Activated T-helper 1 cell treated with anti-CD3 and anti-CD28 coated beads, Interleukin-12 subunit alpha, Interleukin-12 subunit beta, Interleukin-2, Interleukin-4 antibody, amounts not matched to agents 30 ng/mL and 10 ng/mL and 1 ng/mL, durations not matched to agents 14 hours and 24 hours and 36 hours (primary cell): Measurements from ENCODE around the gene CTNND2. TPM values are rescaled to one million over a fixed set of nuclear protein-coding genes. Genes with fewer than 3 reads are reported as not detected.
"Not testable (repeated sequence)": the region's sequence is repeated elsewhere in the genome, so short reads cannot be mapped to it uniquely, and the experiment has no call there.

Experiments
- DNase-seq: peaks from one replicate; pipeline ENCODE4 v3.0.0; 2021; ENCODE audit warnings: low spot score
- H3K27ac Mint-ChIP-seq: one replicate; pipeline ENCODE4 v1.8.0; 2021; ENCODE audit warnings: mild to moderate bottlenecking, mixed read lengths
- H3K27me3 Mint-ChIP-seq: one replicate; pipeline ENCODE4 v1.8.0; 2022; ENCODE audit warnings: mild to moderate bottlenecking, moderate library complexity, mixed read lengths; ENCODE audit not compliant: insufficient read depth
- H3K36me3 Mint-ChIP-seq: one replicate; pipeline ENCODE4 v1.8.0; 2021; ENCODE audit warnings: low read depth, mixed read lengths
- H3K4me1 Mint-ChIP-seq: one replicate; pipeline ENCODE4 v1.8.0; 2021; ENCODE audit warnings: low read depth, mixed read lengths
- H3K4me3 Mint-ChIP-seq: one replicate; pipeline ENCODE4 v1.8.0; 2021; ENCODE audit warnings: mild to moderate bottlenecking, moderate library complexity, mixed read lengths
- H3K9me3 Mint-ChIP-seq: one replicate; pipeline ENCODE4 v1.8.0; 2021; ENCODE audit warnings: mixed read lengths
- intact Hi-C: fragments of 100-400 bp; cut with micrococcal nuclease; formaldehyde crosslinking; loops from one replicate; pipeline ENCODE4 v1.15.1; 2024
- total RNA-seq: library from RNA; stranded (reverse); gene quantifications from 2 replicates; pipeline ENCODE4 v1.2.3, GENCODE V29; 2022

CTNND2 gene
- total RNA-seq, 1 donor from 2014 or later, result not detected

DNA sequence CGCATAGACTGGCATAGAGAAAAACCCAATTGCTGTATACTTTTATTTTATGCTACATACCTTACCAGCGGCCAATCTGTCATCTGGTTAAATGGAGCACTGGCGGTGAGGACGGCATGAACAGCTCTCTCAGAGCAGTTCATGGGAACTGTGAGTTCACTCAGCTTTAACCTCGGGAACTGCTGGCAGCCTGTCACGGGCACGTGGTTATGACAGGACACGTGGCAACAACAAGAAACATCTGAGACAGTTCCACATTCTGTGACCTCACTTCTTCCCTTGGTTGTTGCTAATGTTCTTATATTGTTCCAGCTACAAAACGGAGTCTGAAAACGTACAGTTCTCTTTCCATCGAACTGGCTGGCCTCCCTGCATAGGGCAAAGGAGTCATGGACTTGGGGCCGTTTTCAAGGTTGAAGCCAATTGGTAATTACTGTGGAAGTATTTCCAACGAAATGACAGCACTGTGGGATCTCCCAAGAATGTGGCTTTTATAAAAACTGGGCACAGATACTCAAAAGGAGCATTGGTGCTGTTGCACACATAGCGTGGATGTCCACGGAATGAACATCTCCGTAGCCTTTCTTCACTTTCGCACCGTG, 896.9 kb downstream of the CTNND2 start:
- Mint-ChIP-seq H3K4me1 (no peaks in the 10 kb centered on the region), H3K27ac (no peak overlapping the region), H3K27me3 (no peaks in the 10 kb centered on the region), H3K4me3 (no peak overlapping the region), H3K36me3 (no peaks in the 10 kb centered on the region), H3K9me3 (no peaks in the 10 kb centered on the region)
- no peak for DNase-seq
- intact Hi-C loops, result no loop called here

GRCh38 chr5:11004523-11004922, 899.7 kb downstream of the CTNND2 start:
- H3K27me3 Mint-ChIP-seq, H3K36me3 Mint-ChIP-seq, H3K27ac Mint-ChIP-seq, intact Hi-C loops, H3K4me3 Mint-ChIP-seq, DNase-seq, H3K9me3 Mint-ChIP-seq, H3K4me1 Mint-ChIP-seq: not testable (repeated sequence)

DNA sequence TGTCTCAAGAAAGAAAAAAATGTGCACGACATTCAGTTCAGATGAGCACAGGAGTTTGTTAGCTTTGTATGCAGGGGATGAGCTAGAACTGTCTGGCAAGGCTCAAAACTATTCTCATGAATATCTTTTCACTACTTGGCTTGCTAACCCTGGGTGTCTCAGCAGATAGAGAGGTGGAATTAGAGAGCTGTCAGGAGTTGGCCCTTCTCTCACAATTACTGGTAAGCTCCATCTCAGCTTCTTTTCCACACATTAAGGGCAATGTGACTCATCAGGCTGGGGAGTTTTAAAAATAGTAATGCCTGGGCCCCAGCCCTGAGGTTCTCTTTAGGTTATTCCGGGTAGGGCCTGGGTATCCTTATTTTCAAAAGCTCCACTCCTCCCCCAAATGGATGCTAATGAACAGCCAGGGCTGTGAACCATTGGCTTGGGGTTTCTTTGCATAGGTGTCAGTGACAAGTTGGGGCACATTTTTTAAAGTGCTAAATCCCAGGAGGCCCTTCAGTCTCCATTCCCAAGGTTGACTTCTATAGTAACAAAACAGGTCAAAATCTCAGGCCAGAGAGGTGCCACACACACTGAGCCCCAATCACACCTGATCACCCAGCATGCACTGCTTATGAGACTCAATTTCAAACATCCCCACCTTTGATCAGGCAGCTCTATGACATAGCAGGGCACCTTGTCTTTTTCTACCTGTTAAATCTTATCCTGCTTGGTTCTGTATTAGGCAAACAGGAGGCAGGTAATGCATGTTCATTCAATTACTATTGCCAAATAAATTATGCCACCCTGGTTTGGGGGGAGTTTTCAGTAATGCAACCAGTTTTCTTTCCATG, 903.5 kb downstream of the CTNND2 start:
- Mint-ChIP-seq H3K9me3 (no peaks in the 10 kb centered on the region), H3K27me3 (no peaks in the 10 kb centered on the region), H3K4me1 (no peaks in the 10 kb centered on the region), H3K36me3 (no peaks in the 10 kb centered on the region), H3K27ac (no peak overlapping the region), H3K4me3 (no peak overlapping the region)
- intact Hi-C loops, result no loop called here
- DNase-seq, result no peak

DNA sequence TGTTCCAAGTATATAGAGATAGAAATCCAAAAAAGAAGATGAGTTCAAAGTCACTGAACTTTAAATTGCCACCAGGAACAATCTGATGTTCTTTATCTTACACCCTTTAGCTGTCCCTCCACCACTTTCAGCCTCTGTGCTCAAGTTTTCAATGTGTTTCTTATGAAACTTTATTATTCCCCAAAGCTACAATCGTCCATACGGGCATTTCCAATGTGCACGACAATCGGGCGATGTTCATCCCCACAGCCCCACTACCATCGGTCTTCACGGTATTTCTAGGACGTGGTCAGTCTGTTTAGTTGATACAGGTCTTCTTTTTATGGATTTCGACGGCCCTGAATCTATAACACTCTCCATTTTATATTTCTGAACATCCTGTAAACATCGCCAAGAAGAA, 904.5 kb downstream of the CTNND2 start:
- intact Hi-C loops, result no loop called here
- DNase-seq, result no peak
- Mint-ChIP-seq H3K27ac (no peak overlapping the region), H3K9me3 (no peaks in the 10 kb centered on the region), H3K27me3 (no peaks in the 10 kb centered on the region), H3K4me1 (no peaks in the 10 kb centered on the region), H3K4me3 (no peak overlapping the region), H3K36me3 (no peaks in the 10 kb centered on the region)

DNA sequence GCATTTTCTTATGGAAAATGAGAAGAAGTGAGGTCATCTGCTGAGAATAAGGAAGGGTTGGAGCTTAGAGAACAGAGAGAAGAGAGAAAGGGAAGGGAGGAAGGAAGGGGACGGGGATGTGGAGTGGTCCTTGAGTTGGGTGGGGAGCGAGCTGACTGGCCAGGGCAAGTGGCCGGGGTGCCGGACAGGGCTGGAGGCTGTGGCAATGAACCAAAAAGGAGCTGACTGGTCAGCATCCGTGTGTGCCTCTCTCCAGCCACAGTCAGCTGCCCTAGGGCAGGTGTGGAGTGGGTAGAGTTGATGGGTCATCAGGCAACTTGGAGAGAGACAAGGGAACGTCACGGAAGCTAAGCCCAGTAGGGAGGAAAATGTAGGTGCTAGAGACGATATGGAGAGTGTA, 908.4 kb downstream of the CTNND2 start:
- no peak overlapping the region for H3K4me3 Mint-ChIP-seq
- H3K9me3 Mint-ChIP-seq, result no peaks in the 10 kb centered on the region
- DNase-seq, result no peak
- no peaks in the 10 kb centered on the region for H3K4me1 Mint-ChIP-seq
- no peak overlapping the region for H3K27ac Mint-ChIP-seq
- intact Hi-C loops, result no loop called here
- H3K27me3 Mint-ChIP-seq, result no peaks in the 10 kb centered on the region
- no peaks in the 10 kb centered on the region for H3K36me3 Mint-ChIP-seq

DNA sequence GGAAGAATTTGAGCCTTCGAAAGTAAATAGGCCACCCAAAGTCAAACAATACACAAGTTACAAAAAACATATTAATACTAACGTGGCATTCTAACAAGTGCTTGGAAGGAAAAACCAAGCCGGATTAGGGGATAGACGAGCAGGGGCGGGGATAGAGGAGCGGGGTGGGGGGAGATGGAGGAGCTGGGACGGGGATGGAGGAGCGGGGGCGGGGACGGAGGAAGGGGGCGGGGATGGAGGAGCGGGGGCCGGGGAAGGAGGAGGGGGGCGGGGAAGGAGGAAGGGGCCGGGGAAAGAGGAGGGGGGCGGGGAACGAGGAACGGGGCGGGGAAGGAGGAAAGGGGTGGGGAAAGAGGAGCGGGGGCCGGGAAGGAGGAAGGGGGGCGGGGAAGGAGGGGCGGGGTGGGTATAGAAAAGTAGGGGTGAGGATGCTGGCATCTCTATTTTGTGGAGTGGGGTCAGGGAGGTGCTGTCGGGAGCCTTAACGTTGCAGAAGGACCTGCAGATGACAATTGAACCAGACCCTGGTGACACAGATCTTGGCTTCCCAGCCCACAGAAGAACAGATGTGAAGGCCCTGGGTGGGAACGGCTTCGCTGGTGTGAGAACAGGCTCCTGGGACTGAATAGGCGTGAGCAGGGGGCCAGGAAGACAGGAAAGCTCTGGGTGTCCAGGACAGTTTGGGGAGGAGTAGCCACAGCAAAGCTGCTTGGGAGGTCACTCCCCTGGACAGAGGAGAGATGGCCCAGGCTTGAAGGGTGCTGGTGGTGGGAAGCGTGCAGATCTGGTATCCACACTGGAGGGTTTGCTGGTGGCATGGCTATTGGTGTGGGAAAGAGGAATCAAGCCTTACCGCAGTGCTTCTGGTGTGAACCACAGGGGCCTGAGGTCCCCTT, 909.9 kb downstream of the CTNND2 start:
- no peaks in the 10 kb centered on the region for H3K36me3 Mint-ChIP-seq
- H3K27me3 Mint-ChIP-seq, result no peaks in the 10 kb centered on the region
- no peaks in the 10 kb centered on the region for H3K4me1 Mint-ChIP-seq
- H3K4me3 Mint-ChIP-seq, result no peak overlapping the region
- no peak for DNase-seq
- no peaks in the 10 kb centered on the region for H3K9me3 Mint-ChIP-seq
- intact Hi-C loops, result no loop called here
- no peak overlapping the region for H3K27ac Mint-ChIP-seq

GRCh38 chr5:10990634-10991033, 913.6 kb downstream of the CTNND2 start:
- H3K27ac Mint-ChIP-seq, result no peak overlapping the region
- H3K4me3 Mint-ChIP-seq, result no peak overlapping the region
- no peaks in the 10 kb centered on the region for H3K27me3 Mint-ChIP-seq
- intact Hi-C loops, result no loop called here
- H3K9me3 Mint-ChIP-seq, result no peaks in the 10 kb centered on the region
- no peak for DNase-seq
- no peaks in the 10 kb centered on the region for H3K36me3 Mint-ChIP-seq
- peaks cover 6% of the 10 kb centered on the region for H3K4me1 Mint-ChIP-seq

DNA sequence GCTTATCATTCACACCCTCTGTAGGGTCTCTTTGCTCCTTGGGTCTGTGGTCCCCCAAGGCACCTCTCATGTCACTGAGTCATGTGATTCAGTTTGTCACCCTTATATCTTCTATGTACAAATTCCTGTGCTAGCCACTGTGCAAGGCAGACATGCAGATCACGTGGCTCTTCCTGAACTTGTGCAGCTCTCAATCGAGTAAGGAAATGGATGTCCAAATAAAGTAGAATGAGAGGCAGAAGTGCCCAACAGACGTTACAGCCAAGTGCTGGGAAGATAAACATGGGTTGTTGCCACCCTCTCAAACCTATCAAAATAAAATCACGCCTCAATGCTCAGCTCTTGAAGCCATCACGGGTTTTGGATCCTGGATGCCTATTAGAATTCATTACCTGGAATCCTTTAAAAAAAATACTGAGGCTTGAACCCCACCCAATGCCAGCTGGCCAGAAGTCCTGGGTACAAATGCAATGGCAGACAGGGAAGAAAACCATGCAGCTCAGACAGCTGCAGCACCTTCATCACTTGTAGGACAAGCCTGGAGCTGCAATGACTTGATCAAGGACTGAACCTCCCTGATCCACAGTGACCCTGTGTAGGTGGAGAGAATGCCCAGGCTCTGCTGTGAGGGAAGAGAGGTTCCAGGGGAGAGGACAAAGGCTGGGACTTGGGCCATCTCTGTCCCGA, 914.5 kb downstream of the CTNND2 start:
- DNase-seq, result no peak
- no peaks in the 10 kb centered on the region for H3K27me3 Mint-ChIP-seq
- H3K9me3 Mint-ChIP-seq, result no peaks in the 10 kb centered on the region
- no peak overlapping the region for H3K4me3 Mint-ChIP-seq
- intact Hi-C loops, result no loop called here
- H3K36me3 Mint-ChIP-seq, result no peaks in the 10 kb centered on the region
- H3K27ac Mint-ChIP-seq, result no peak overlapping the region
- peaks cover 6% of the 10 kb centered on the region for H3K4me1 Mint-ChIP-seq

DNA sequence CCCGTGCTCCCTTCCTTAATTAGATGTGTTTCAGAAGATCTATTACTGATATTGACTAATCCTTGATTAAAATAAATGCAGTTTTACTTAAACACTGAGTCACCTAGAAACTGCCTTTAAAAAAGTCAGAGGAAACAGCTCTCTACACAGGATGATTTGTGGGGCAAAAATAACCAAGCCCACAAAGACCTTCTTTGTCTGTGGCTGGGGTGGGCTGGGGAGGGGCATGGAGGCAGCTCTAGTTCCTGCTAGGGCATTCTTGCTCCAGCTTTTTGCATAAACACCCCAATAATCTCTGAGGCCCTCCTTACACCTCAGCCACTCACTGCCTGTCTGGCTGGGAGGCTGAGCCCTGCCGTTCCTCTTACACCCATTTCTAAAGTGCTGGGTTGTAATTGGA, 915.6 kb downstream of the CTNND2 start:
- intact Hi-C loops, result no loop called here
- DNase-seq, result no peak
- peaks cover 6% of the 10 kb centered on the region for H3K4me1 Mint-ChIP-seq
- no peak overlapping the region for H3K27ac Mint-ChIP-seq
- no peaks in the 10 kb centered on the region for H3K9me3 Mint-ChIP-seq
- peaks cover 2% of the 10 kb centered on the region for H3K27me3 Mint-ChIP-seq
- no peak overlapping the region for H3K4me3 Mint-ChIP-seq
- no peaks in the 10 kb centered on the region for H3K36me3 Mint-ChIP-seq

- Mint-ChIP-seq H3K27ac (no peak overlapping the region), H3K4me3 (no peak overlapping the region), H3K27me3 (peaks cover 2% of the 10 kb centered on the region), H3K36me3 (no peaks in the 10 kb centered on the region), H3K4me1 (peaks cover 6% of the 10 kb centered on the region), H3K9me3 (no peaks in the 10 kb centered on the region)
- DNase-seq, result peak; percentile 45
- intact Hi-C loops, result no loop called here
Measured at GRCh38 chr5:10987925-10988504, 916.2 kb downstream of the CTNND2 start.

DNA sequence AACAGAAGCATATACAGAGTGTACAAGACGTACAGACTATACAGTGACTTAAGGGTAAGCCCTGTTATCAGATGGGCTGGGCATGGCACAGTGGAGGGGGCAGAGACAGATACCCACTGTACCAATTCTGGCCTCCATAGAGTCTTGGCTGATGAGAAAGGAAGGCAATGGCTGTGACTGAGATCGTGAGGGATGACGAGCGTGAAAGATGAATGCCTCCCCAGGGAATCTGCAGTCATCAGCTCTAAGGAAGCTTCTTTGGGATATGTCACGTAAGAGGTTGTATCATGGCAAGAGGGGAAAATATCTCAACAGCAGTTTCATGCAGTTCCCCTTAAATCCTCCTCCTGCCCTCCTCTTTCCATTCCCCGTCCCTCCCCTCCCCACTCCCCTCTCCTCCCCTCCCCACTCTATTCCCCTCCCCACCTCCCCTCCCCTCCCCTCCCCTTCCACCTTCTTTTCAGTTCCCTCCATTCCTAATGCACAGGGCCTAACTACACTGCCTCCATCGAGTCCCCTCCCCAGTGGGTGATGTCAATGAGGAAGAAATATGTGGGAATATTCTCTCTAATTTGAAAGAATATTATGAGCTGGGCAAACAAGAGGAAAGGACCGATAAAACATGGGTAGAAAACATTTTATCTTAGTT, 916.8 kb downstream of the CTNND2 start:
- Mint-ChIP-seq H3K9me3 (no peaks in the 10 kb centered on the region), H3K4me3 (no peak overlapping the region), H3K4me1 (peaks cover 6% of the 10 kb centered on the region), H3K27me3 (peaks cover 2% of the 10 kb centered on the region), H3K27ac (no peak overlapping the region), H3K36me3 (no peaks in the 10 kb centered on the region)
- intact Hi-C loops, result no loop called here
- no peak for DNase-seq

DNA sequence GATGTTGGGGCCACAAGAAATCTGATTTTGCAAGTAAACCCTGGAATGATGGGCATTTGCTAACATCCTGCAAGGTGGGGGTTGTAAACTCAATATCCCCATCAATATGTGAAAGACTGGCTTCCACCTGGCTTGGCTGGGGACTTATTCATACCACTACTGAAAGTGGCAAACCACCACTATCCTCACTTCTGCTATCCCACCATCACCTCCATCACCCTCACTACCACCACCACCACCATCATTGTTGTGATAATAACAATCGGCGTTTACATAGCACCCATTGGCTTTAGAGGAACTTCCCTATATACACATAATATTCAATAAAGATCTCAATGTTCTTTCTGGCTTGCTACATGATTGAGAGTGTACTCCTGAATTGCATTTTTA, 918.5 kb downstream of the CTNND2 start:
- intact Hi-C loops, result no loop called here

More for the DNA sequence above, 918.5 kb downstream of the CTNND2 start:
- Mint-ChIP-seq H3K4me1 (peaks cover 6% of the 10 kb centered on the region), H3K9me3 (no peaks in the 10 kb centered on the region), H3K36me3 (no peaks in the 10 kb centered on the region), H3K4me3 (no peak overlapping the region), H3K27ac (no peak overlapping the region), H3K27me3 (peaks cover 2% of the 10 kb centered on the region)
- no peak for DNase-seq
